ENCODE data around the gene DAPP1.

DAPP1 gene

GRCh38 chr4:99810536-99810935 is 6.1 kb upstream of the DAPP1 start:
- TF ChIP-seq CTCF (conservative IDR thresholded peaks at IDR 0.05; ENCODE audit: control insufficient read depth, insufficient read depth, low read depth, low read length): no peak
- H3K4me3 ChIP-seq (ENCODE audit: control insufficient read depth, low read depth, low read length): no peak overlapping the region
- no peak for DNase-seq (ENCODE audit: low read depth)

GRCh38 chr4:99811117-99811516 is 5.5 kb upstream of the DAPP1 start:
- TF ChIP-seq CTCF (conservative IDR thresholded peaks at IDR 0.05; ENCODE audit: control insufficient read depth, insufficient read depth, low read depth, low read length): no peak
- no peak for DNase-seq (ENCODE audit: low read depth)
- H3K4me3 ChIP-seq (ENCODE audit: control insufficient read depth, low read depth, low read length): no peak overlapping the region

- DNase-seq (ENCODE audit: low read depth): peak; percentile 52
- peak; percentile 55 for TF ChIP-seq CTCF (conservative IDR thresholded peaks at IDR 0.05; ENCODE audit: control insufficient read depth, insufficient read depth, low read depth, low read length)
- H3K4me3 ChIP-seq (ENCODE audit: control insufficient read depth, low read depth, low read length): no peak overlapping the region
These were observed 4.8 kb upstream of the DAPP1 start for GRCh38 chr4:99811850-99812249.

- peak; percentile 49 for DNase-seq (ENCODE audit: low read depth)
- TF ChIP-seq CTCF (conservative IDR thresholded peaks at IDR 0.05; ENCODE audit: control insufficient read depth, insufficient read depth, low read depth, low read length): no peak
- no peak overlapping the region for H3K4me3 ChIP-seq (ENCODE audit: control insufficient read depth, low read depth, low read length)
These were observed 1.0 kb upstream of the DAPP1 start for GRCh38 chr4:99815597-99816011.

GRCh38 chr4:99817309-99817890 is 773 bp downstream of the DAPP1 start:
- H3K4me3 ChIP-seq (ENCODE audit: control insufficient read depth, low read depth, low read length): no peak overlapping the region
- DNase-seq (ENCODE audit: low read depth): no peak

GRCh38 chr4:99818661-99819060 is 2.0 kb downstream of the DAPP1 start:
- no peak for TF ChIP-seq CTCF (conservative IDR thresholded peaks at IDR 0.05; ENCODE audit: control insufficient read depth, insufficient read depth, low read depth, low read length)
- no peak overlapping the region for H3K4me3 ChIP-seq (ENCODE audit: control insufficient read depth, low read depth, low read length)
- no peak for DNase-seq (ENCODE audit: low read depth)

More at GRCh38 chr4:99817309-99817890, 773 bp downstream of the DAPP1 start:
- no peak for TF ChIP-seq CTCF (conservative IDR thresholded peaks at IDR 0.05; ENCODE audit: control insufficient read depth, insufficient read depth, low read depth, low read length)
